Body of pancreas (tissue), 4 donors: ENCODE results near the gene NEMP2. TPM values are rescaled to one million over a fixed set of nuclear protein-coding genes. Genes with fewer than 3 reads are reported as not detected.

Experiments used
- ATAC-seq: fragments of 150-250 bp; one replicate; pipeline ENCODE4 v1.9.1; 2016
- DNase-seq, 4 donors: peaks; one replicate each; pipeline ENCODE4 v3.0.0-alpha.2; 2019
- H3K27ac ChIP-seq, 4 donors: fragments of 200-600 bp; sonication (generic); 1 replicate in 3 of 4; 2 replicates in 1 of 4; pipeline versions ENCODE4 v1.5.1 to v1.6.1; 2016 to 2019; ENCODE audit warnings: mild to moderate bottlenecking in 1 of 4, mixed read lengths in 1 of 4, moderate library complexity in 1 of 4
- H3K27me3 ChIP-seq, 2 donors: fragments of 200-600 bp; sonication (generic); one replicate each; pipeline ENCODE4 v1.6.0; 2016; ENCODE audit warnings: mild to moderate bottlenecking in 1 of 2
- H3K36me3 ChIP-seq, 2 donors: fragments of 200-600 bp; sonication (generic); replicated peaks in 1 of 2; 2 replicates each; pipeline ENCODE4 v1.5.1; 2016; ENCODE audit warnings: low read depth in 2 of 2; ENCODE audit not compliant: insufficient read depth in 1 of 2
- H3K4me1 ChIP-seq: fragments of 200-600 bp; sonication (generic); one replicate; pipeline ENCODE4 v1.6.0; 2016
- H3K4me3 ChIP-seq, 2 donors: fragments of 200-600 bp; sonication (generic); 1 replicate in 1 of 2; 2 replicates in 1 of 2; pipeline ENCODE4 v1.5.1; 2016 to 2019
- H3K9me3 ChIP-seq, 3 donors: fragments of 200-600 bp; sonication (generic); 1 replicate in 2 of 3; 2 replicates in 1 of 3; pipeline ENCODE4 v1.5.1; 2016
- POLR2A ChIP-seq, 3 donors: fragments of 450-650 bp; IDR thresholded peaks; one replicate each; pipeline ENCODE4 v1.6.1; 2016; ENCODE audit warnings: antibody characterized with exemption in 3 of 3, mild to moderate bottlenecking in 2 of 3
- WGBS, 2 donors: methylation state at CpG; one replicate each; pipeline ENCODE4 v1.1.5; 2017; 5-methylcytosine and 5-hydroxymethylcytosine counted together
- intact Hi-C: fragments of 100-400 bp; cut with DNase I; formaldehyde crosslinking; loops from one replicate; pipeline ENCODE4 v1.15.1; 2023
- total RNA-seq, 2 donors: library from RNA; depleted of rRNA; stranded (reverse); fragments of >200 nt; gene quantifications; one replicate each; pipeline ENCODE4 v1.1.0, GENCODE V29; 2016
- TF ChIP-seq, protein P1 (sequence below), 7 experiments: fragments of 450-650 bp in 4 of 7; fragments of 200-600 bp in 3 of 7; sonication (generic) in 3 of 7; IDR thresholded peaks; one replicate each; pipeline ENCODE4 v1.5.1; 2016 to 2019; ENCODE audit warnings: antibody characterized with exemption in 7 of 7

NEMP2 gene
- total RNA-seq, 2 donors from 2014 or later, result 3.0 to 3.9 TPM

DNA sequence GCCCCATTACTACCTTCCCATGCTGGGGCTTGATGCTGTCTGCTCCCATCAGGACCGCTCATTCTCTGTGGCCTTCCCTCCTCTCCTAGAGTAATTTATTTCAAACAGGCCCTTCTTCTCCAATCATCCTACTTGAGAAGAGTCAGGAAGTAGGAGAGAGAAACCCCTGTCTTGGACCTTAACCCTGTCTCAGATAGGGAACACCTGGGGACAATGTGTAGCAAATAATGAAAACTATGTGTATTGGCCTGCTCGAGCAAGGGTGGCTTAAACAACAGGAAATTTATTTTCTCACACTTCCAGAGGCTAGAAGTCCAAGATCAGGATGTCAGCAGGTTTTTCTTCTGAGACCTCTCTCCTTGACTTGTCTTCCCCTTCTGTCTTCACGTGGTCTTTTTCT lies 26.6 kb upstream of the NEMP2 start:
- Histone ChIP-seq H3K4me1 (no peaks in the 10 kb centered on the region), H3K36me3 (no peaks in the 10 kb centered on the region), H3K4me3 (no peak overlapping the region), H3K27ac (no peak overlapping the region), H3K27me3 (no peaks in the 10 kb centered on the region), H3K9me3 (no peaks in the 10 kb centered on the region)
- intact Hi-C loops, result no loop called here
- ATAC-seq (no peak), DNase-seq (no peak)
- WGBS, 2 donors, result 91 to 97% methylated on average over 3 of the region's 3 CpGs
- TF ChIP-seq, protein P1, sequence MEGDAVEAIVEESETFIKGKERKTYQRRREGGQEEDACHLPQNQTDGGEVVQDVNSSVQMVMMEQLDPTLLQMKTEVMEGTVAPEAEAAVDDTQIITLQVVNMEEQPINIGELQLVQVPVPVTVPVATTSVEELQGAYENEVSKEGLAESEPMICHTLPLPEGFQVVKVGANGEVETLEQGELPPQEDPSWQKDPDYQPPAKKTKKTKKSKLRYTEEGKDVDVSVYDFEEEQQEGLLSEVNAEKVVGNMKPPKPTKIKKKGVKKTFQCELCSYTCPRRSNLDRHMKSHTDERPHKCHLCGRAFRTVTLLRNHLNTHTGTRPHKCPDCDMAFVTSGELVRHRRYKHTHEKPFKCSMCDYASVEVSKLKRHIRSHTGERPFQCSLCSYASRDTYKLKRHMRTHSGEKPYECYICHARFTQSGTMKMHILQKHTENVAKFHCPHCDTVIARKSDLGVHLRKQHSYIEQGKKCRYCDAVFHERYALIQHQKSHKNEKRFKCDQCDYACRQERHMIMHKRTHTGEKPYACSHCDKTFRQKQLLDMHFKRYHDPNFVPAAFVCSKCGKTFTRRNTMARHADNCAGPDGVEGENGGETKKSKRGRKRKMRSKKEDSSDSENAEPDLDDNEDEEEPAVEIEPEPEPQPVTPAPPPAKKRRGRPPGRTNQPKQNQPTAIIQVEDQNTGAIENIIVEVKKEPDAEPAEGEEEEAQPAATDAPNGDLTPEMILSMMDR (IDR thresholded peaks at IDR 0.05), result no peak
- no peak for TF ChIP-seq POLR2A (IDR thresholded peaks at IDR 0.05)

DNA sequence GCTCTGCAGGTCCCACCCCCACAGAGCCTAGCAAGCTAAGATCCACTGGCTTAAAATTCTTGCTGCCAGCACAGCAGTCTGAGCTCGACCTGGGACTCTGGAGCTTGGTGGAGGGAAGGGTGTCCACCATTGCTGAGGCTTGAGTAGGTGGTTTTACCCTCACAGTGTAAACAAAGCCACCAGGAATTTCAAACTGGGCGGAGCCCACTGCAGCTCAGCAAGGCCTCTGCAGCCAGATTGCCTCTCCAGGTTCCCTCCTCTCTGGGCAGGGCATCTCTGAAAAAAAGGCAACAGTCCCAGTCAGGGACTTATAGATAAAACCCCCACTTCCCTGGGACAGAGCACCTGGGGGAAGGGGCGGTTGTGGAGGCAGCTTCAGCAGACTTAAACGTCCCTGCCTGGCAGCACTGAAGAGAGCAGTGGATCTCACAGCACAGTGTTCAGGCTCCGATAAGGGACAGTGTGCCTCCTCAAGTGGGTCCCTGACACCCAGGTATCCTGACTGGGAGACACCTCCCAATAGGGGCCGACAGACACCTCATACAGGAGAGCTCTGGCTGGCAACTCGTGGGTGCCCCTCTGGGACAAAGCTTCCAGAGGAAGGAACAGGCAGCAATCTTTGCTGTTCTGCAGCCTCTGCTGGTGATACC lies 20.0 kb upstream of the NEMP2 start:
- no peaks in the 10 kb centered on the region for H3K36me3 ChIP-seq
- no peak for ATAC-seq
- TF ChIP-seq, protein P1 (IDR thresholded peaks at IDR 0.05), result no peak
- no peak for TF ChIP-seq POLR2A (IDR thresholded peaks at IDR 0.05)
- H3K9me3 ChIP-seq, result no peaks in the 10 kb centered on the region
- 81 to 98% methylated on average over 4 to 7 of the region's 7 CpGs for WGBS, 2 donors
- intact Hi-C loops, result no loop called here
- H3K27ac ChIP-seq, result no peak overlapping the region
- H3K27me3 ChIP-seq, result no peaks in the 10 kb centered on the region
- no peak for DNase-seq
- no peak overlapping the region for H3K4me3 ChIP-seq
- no peaks in the 10 kb centered on the region for H3K4me1 ChIP-seq

- Histone ChIP-seq H3K27ac (no peak overlapping the region), H3K4me1 (no peaks in the 10 kb centered on the region), H3K4me3 (no peak overlapping the region), H3K27me3 (no peaks in the 10 kb centered on the region), H3K36me3 (no peaks in the 10 kb centered on the region), H3K9me3 (no peaks in the 10 kb centered on the region)
- WGBS, 2 donors, result 96% methylated on average over 1 of the region's 1 CpG; no CpG with 5 or more reads in 1 of the 2 donors
- DNase-seq, result no peak
- intact Hi-C loops, result no loop called here
- ATAC-seq, result no peak
- TF ChIP-seq, protein P1 (IDR thresholded peaks at IDR 0.05), result no peak
- TF ChIP-seq POLR2A (IDR thresholded peaks at IDR 0.05), result no peak
These were observed 18.7 kb upstream of the NEMP2 start for GRCh38 chr2:190553254-190553653.

DNA sequence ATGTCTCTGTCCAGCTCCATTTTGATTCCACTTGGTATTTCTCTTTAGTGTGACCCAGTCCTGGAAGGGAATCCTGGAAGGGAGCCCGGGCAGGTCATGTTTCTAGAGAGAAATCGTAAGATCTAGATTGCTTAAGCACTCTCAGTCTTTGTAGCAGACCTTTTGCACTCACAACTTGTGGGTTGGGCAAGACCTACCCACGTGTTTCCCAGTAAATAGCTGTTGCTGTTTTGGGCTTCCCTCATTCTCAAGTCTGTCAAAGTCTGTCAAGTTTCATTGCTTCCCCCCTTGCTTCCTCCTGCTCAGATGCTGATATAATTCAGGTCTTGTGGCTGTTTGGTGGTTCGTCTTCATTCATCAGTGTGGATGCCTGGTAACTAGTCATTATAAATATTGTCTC lies 17.4 kb upstream of the NEMP2 start:
- 69 to 88% methylated on average over 4 of the region's 4 CpGs for WGBS, 2 donors
- H3K27ac ChIP-seq, result no peak overlapping the region
- no peaks in the 10 kb centered on the region for H3K4me1 ChIP-seq
- no peaks in the 10 kb centered on the region for H3K27me3 ChIP-seq
- no peaks in the 10 kb centered on the region for H3K36me3 ChIP-seq
- no peak overlapping the region for H3K4me3 ChIP-seq
- H3K9me3 ChIP-seq, result no peaks in the 10 kb centered on the region
- DNase-seq, result no peak
- no peak for TF ChIP-seq POLR2A (IDR thresholded peaks at IDR 0.05)
- TF ChIP-seq, protein P1 (IDR thresholded peaks at IDR 0.05), result no peak
- ATAC-seq, result no peak
- intact Hi-C loops, result no loop called here

DNA sequence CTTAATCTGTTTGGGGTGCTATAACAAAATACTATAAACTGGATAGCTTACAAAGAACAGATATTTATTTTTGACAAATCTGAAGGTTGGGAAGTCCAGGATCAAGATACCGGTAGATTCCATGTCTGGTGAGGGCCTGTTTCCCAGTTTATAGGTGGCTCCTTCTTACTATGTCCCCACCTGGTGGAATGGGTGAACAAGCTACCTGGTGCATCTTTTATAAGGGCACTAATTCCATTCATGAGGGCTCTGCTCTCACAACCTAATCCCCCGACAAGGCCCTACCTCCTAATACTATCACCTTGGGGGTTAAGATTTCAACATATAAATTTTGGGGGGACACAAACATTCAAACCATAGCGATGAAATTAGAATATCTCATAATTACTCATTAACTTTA lies 15.6 kb upstream of the NEMP2 start:
- TF ChIP-seq, protein P1 (IDR thresholded peaks at IDR 0.05), result no peak
- TF ChIP-seq POLR2A (IDR thresholded peaks at IDR 0.05), result no peak
- no peak for ATAC-seq
- no peak overlapping the region for H3K27ac ChIP-seq

More for the DNA sequence above, 15.6 kb upstream of the NEMP2 start:
- no peak for DNase-seq
- WGBS, 2 donors, result 96 to 100% methylated on average over 3 of the region's 3 CpGs
- intact Hi-C loops, result no loop called here
- no peaks in the 10 kb centered on the region for H3K27me3 ChIP-seq
- no peaks in the 10 kb centered on the region for H3K36me3 ChIP-seq
- no peaks in the 10 kb centered on the region for H3K9me3 ChIP-seq
- no peaks in the 10 kb centered on the region for H3K4me1 ChIP-seq
- H3K4me3 ChIP-seq, result no peak overlapping the region
